22Rv1 (cell line): ENCODE measurements around the gene DCN.

Experiments
- H3K27ac ChIP-seq: fragments of 450-650 bp; 2 replicates; pipeline ENCODE4 v1.5.1; 2017
- CTCF ChIP-seq: fragments of 450-650 bp; IDR thresholded peaks from 2 replicates; pipeline ENCODE4 v1.5.1; 2017; ENCODE audit warnings: mild to moderate bottlenecking
- ZFX ChIP-seq: fragments of 450-650 bp; IDR thresholded peaks from 2 replicates; pipeline ENCODE4 v1.6.1; 2017; ENCODE audit warnings: antibody characterized with exemption, borderline replicate concordance

DCN gene

DNA sequence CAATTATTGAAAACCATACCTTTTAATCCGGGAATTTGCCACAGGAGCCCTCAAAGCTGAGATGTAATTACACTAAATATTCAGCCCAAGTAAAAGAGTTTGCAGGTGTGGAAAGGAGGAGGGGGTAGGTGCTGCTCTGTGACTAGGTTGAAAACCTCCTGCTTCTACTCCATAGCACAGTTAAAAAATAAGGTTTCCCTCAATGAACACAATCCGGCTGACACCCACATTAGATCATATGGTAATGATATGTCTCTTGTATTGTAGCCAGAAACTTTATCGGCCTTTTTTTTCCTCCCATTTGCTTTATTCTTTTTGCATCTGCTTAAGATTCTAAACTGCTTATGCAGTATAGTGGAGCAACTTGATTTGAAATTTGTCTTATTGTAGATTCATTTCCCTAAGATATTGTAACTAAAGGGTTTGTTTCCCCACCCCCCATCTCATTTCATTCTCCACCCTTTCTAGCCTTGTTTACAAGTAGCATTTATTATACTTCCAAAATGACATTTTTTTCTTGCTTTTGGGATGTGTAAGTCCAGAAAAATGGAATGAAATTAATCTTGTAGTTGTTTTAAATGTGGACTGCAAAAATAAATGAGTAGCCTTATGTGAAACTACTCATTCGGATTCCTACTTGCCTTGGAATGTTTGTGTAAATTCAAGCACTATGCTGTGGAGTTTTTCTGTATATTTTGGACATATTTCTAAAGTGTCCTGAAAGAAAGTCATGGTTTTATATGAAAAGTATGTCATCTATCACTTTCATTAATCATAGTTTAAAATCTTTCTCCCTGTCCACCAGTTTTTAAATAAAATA, at the start of gene DCN:
Gene DCN, minus strand, starts transcription at position 182 of the 820 bp plus-strand sequence. CDS start 4,265 bp downstream, outside the sequence.
- TF ChIP-seq CTCF (no peak), ZFX (no peak)
- H3K27ac ChIP-seq = no peak within 1 kb of the TSS

- H3K27ac ChIP-seq = no peak overlapping the region
- no peak for TF ChIP-seq CTCF
- TF ChIP-seq ZFX = no peak
Observed at GRCh38 chr12:91230841-91231240, 48.2 kb upstream of the DCN start.

- TF ChIP-seq ZFX (no peak), CTCF (no peak)
- no peak overlapping the region for H3K27ac ChIP-seq
Observed at GRCh38 chr12:91226951-91227350, 44.3 kb upstream of the DCN start.

DNA sequence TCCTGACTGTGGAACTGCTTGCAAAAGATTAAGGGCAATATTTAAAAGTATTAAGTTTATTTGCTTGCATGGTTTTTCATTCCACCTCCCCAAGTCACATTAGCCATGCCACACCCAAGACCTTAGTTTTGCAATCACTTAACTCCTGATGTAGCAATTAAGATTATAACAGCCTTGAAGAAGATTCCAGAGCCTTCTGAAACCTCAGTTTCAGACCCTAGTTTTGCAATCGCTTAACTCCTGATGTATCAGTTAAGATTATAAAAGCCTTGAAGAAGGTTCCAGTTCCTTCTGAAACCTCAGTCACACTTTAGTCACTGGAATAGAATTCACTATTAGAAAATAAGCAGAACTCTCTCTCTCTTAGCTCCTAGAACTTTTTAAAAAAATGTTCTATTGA, 42.7 kb upstream of the DCN start:
- no peak for TF ChIP-seq ZFX
- TF ChIP-seq CTCF = no peak

GRCh38 chr12:91224401-91224800, 41.8 kb upstream of the DCN start:
- TF ChIP-seq CTCF (no peak), ZFX (no peak)
- no peak overlapping the region for H3K27ac ChIP-seq

More for the DNA sequence above, 42.7 kb upstream of the DCN start:
- no peak overlapping the region for H3K27ac ChIP-seq

GRCh38 chr12:91222746-91223145, 40.1 kb upstream of the DCN start:
- no peak overlapping the region for H3K27ac ChIP-seq
- TF ChIP-seq CTCF (no peak), ZFX (no peak)

- H3K27ac ChIP-seq = no peak overlapping the region
- TF ChIP-seq ZFX = no peak
- no peak for TF ChIP-seq CTCF
Observed at GRCh38 chr12:91219919-91220318, 37.3 kb upstream of the DCN start.
